HG02571 (cell line): Measurements from ENCODE around the gene CCR1.
"Not testable (repeated sequence)": the region's sequence is repeated elsewhere in the genome, so short reads cannot be mapped to it uniquely, and the experiment has no call there.

Experiments used
- ATAC-seq: cut with Tn5 transposase; IDR thresholded peaks from one replicate; pipeline ENCODE4 v1.9.1; 2021; ENCODE audit warnings: mild to moderate bottlenecking, moderate library complexity; ENCODE audit not compliant: unreplicated experiment

The CCR1 gene

DNA sequence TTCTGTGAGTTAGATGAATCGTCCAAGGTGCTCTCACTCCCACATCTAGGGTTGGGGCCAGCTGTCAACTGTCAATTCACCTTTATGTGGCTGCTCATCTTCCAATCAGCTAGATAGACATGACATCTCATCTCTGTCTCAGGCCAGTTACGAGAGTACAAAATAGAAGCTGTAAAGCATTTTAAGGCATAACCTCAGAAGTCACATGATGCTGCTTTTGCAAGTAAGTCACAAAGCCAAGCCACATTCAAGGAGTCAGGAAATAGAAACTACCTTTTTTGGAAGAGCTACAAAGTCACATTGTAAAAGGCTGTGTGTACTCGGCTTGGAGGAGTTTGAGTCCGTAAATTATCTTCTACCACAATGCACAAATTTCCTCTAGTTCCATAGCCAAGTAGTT, 5.1 kb upstream of the CCR1 start:
- ATAC-seq: no peak

DNA sequence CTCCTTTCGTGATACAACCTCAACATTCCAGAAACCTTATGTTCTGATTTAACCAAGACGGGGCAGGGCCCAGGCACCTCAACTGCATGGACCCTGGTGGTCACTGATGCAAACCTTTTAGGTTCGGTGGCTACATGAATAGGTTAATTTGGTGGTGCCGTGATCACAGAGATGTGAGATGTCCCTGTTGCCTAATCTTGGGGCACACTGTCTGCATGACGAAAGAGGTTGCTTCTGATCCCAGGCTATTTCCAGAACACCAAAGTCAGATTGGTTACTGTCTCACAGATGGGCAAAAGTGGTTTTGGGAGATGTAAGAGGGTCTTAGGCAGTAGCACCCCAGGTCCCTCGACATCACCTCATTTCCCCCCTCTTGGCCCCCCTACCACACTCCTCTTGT, 4.0 kb upstream of the CCR1 start:
- ATAC-seq: no peak

DNA sequence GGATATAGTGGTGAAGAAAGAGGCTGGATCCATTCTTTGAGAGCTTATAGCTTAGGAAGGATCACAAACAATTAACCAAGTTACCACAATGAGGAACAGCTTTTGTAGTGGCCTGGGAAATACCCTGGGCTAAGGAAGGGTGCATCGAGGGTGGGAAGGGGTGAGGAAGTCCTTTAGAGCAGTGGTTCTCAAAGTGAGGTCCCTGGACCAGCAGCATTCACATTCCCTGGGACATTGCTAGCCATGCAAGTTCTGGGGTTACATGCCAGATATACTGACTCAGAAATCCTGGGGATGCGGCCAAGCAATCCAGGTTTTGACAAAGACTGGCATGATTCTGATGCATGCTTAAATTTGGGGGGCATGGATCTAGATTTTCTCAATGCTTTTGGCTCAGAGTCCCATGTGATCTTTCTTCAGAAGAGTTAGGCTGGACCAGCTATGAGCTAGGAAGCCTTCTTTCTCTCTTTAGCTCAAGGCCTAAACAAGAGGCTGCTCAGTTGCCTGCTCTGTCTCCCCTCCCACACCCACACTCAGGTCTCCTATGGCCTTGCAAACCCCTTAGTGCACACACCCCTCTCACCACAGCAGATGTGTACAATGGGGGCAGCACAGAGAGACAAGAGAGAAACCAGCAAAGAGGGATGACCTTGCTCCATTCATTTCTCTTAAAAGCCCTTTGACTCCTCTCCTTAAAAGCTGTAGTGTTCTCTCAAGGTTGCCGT, 1.8 kb upstream of the CCR1 start:
- ATAC-seq: no peak

DNA sequence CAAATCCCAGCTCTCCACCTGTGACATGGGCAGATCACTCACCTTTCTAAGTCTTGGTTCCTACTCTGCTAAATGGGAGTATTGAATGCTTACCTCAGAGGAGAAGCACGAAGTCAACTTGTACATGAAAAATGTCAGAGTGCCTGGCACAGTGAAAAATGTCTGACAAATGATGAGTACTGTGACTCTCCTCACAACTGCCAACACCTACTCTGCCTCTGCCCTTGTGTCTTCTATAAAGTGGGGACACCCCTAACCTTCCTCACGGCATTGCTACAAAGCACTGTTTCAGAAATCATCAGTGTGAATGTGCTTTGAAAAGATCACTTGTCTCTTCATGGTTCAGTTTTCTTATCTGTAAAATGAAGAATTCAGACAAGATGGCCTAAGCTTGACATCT, 940 bp upstream of the CCR1 start:
- ATAC-seq: no peak

DNA sequence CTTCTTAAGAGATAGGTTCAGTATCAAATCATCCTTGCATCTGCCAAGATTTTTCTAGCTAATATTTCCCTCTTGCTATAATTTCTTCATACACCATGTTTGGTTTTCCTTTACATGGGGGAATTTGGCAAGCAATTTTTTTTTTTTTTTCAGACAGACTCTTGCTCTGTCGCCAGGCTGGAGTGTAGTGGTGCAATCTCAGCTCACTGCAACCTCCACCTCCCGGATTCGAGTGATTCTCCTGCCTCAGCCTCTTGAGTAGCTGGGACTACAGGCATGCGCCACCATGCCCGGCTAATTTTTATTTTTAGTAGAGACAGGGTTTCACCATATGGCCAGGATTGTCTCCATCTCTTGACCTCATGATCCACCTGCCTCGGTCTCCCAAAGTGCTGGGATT, 599 bp downstream of the CCR1 start:
- not testable (repeated sequence) for ATAC-seq

DNA sequence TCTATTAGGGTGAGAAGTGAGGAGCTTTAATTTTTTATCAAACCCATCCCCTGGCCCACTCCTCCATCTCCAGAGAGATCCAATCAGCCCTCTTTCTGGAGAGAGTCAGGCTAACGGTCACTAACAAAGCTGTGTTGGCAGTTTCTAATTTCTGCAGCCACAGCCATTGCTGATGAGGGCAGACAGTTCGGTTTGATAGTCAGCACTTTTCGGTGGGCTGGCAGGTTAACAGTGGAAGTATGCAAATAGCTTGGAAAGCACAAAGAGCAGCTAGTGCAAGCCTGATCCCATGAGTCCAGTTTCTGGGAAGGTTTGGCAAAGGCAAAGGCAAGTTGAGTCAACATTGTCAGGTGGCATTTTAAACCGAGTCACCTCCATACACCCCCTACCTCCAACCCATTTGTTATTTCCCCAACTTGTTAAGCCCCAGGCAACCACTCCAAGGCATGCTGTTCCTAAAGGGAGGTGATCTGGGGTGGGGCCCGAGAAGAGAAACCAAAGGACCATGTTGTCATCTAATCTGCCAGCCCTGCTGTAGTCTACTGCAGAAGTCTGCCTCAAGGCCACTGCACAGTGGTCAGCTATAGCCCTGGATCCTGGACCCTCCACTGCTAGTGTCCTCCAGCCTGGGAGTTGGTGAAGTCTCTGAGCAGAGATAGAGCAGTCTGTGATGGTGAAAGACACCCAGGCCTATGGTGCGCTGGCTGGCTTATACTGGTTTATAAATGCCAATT, 1.7 kb downstream of the CCR1 start:
- no peak for ATAC-seq

DNA sequence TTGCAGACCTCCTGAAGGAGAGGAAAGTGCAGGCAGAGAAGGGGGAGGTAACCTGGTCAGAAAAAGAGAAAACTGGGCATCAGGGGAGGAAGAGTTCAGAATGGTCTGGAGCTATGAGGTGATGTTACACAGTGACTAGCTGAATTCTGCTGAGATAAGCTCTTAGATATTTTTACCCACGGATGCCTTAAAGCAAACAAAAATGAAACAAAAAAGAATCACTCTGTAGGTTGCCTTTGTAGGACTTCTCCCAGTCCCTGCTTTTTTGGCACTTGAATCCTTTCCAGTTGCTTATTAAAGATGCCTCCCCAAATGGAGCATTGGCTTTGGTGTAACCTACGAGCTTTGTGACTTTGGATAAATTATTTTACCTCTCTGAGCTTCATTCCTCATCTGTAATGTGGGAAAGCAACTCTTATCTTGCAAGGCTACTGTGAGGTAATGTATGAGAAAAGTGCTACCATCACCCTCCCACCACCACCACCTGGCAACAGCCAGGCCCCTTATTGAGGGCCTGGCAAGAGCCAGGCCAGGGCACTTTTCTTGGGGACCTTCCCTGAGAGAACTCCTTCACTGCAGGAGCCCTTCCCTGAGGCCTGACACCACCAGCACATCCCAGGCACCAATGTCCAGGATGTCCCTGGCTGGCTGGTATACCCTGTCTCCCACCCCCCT, 2.7 kb downstream of the CCR1 start:
- no peak for ATAC-seq

DNA sequence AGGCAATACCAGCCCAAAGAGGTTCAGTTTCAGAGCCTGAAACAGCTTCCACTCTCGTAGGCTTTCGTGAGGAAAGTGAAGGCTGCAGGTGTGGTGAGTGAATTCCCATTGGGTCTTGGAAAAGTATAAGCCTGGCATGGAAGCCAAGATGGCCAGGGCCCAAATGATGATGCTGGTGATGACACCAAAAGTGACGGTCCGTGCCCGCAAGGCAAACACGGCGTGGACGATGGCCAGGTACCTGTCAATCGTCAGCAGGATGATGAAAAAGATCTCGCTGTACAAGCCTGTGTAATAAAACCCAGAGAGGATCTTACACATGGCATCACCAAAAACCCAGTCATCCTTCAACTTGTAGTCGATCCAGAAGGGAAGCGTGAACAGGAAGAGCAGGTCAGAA, 4.4 kb downstream of the CCR1 start:
- ATAC-seq: no peak

DNA sequence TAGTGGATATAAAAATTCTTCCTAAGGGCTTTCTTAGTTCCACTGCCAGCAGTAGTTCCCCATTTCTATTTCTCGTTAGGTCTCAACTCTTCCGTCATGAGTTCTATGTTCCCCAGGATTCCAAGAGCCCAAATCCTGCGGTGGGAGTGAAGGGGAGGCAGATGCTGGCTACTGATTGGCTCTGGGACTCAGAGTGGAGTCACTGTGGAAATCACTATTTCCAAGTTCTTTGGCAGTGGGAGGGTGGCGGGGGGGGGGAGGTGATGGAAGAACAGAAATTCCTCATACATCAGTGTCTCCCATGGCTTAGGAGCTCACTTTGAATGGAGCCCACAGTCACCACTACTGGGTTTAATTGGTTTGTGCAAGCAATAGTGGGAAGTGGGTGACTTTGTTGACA, 5.6 kb downstream of the CCR1 start:
- ATAC-seq: no peak

DNA sequence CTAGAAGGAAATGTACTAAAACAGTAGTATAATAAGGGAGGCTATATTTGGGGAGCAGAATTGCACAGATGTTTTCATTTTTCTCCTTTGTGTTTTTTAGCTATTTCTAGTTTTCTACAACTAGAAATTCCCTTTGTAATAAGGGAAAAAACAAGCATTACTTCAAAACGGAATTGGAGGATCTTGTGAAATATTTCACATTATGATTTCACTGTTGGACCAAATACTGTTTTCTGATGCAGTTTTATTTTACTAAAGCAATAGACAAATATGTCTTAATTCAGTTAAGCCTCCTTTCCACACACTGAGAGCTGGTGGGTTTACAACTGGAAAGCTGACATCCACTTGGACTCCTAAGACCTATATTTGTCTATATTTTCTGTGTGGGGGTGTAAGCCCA, 7.3 kb downstream of the CCR1 start:
- no peak for ATAC-seq

DNA sequence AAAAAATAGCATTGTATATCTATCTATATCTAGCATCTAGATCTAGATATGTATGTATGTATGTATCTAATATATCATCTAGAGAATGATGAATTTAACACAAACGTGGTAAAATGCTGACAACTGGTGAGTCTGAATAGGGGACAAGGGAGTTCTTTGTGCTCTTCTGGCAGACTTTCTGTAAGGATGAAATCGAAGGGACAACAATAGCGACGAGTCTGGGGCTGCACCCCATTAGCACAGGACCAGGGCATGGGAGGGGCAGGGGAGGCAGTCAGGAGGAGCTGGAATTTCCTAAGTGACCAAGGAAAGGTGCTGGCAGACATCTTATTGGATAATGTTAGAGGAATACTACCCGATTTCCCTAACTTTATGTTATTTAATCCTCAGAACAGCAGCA, 7.9 kb downstream of the CCR1 start:
- ATAC-seq: no peak

DNA sequence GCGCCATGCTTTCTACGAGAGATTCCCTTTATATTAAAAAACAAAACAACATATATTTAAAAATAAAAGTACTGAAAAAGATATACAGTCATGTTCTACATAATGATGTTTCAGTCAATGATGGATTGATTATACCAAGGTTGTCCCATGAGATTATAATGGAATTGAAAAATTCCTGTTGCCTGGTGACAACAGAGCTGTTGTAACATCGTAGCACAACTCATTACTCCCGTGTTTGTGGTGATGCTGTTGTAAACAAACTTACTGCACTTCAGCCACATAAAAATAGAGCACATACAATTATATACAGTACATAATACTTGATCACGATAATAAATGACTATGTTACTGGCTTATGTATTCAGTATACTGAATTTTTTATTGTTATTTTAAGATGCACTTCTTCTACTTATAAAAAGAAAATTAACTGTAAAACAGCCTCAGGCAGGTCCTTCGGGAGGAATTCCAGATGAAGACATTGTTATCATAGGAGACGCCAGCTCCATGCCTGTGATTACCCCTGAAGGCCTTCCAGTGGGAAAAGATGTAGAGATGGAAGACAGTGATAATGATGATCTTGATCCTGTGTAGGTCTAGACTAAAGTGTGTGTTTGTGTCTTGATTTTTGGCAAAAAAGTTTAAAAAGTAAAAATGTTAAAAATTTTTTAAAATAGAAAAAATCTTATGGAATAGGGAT, 11.7 kb downstream of the CCR1 start:
- ATAC-seq: no peak

DNA sequence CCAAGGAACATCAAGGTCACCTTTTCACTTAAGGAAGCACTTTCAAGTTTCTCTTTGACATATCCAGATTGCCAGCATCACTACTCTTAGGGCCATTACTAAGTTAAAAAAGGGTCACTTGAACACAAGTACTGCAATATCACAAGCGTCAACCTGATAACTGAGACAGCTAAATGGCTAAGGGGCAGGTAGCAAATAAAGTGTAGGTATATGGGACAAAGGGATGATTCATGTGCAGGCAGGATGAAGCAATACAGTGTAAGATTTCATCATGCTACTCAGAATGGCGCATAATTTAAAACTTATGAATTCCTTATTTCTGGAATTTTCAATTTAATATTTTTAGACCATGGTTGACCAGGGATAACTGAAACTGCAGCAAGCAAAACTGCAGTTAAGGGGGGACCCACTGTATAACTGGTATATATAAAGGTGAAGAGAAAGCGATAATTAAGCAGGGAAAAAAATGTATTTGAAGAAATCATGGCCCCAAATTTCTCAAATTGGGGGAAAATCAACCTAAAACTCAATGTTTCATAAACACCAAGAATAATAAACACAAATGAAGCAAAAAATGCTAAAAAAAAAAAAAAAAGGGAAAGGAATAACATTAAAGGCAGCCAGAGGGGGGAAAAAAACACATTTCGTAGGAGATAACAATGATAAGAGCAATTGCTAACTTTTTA, 13.1 kb downstream of the CCR1 start:
- no peak for ATAC-seq

DNA sequence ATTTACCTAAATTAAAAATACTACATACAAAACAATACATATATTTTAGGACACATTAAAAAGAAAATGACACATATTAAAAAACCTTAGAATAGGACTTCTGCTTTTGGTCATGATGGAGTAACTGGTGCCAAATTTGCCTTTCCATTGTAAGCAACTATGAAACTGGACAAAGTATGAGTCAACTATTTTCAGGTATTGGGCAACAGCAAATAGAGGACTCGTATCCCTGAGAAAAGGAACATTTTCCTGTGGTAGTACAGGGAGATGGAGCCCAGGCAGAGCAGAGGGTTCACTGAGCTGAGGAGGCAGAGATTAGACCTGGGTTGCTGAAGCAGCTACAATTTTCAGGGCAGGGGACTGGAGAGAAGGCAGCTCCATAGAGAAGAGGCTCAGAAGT, 14.7 kb downstream of the CCR1 start:
- ATAC-seq: no peak

DNA sequence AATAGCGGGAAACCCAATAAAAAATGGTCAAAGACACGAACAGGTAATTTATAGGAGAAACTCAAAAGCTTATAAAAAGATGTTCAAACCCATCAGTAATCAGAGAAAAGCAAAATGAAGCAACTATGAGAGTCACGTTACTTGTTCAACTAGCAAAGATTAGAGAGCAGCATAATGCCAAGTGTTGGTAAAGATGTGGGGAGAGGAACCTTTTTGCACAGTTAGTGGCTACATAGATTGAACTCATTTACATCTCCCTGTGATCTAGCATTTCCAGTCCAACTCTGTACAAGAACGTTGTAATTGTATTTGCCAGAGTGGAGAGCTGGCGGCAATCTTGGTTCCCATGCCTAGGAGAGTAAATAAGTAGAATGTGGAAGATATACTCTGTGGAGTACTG, 15.2 kb downstream of the CCR1 start:
- no peak for ATAC-seq

DNA sequence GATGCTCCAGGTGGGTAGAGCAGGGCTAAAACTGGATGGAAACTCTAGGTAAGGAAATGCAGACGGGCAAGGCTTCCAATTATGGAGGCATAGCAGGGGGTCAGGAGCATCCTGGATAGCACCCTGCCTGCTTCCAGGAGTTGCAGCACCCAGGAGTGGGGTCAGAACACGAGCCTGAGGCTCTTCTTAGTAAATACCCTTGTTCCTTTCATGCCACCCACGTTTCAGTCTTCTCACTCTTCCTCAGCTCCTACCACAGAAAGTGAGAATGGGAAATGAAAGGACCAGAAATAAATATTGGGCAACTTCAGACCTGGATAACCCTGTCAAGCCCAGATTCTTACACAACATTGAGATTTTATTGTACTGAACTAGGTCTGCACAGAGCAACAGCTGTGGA, 16.4 kb downstream of the CCR1 start:
- ATAC-seq: no peak

DNA sequence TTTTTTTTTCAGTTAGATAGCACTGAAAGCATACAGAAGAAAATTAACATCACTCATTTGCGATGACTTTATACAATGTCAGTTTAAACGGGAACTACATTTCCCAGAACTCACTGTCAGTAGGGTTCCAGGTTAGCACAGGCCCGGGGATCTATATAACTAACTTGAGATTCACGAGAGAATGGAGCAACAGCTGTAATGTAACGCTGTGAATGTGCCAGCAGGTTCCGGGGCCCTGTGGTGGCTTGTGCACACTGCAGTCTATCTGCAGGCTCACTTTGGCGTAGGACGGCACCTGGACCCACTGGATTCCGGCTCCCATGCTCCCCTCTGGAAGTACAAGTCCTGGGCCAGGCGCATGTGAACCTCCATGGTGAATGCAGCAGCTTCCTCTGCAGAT, 19.4 kb downstream of the CCR1 start:
- ATAC-seq: no peak

DNA sequence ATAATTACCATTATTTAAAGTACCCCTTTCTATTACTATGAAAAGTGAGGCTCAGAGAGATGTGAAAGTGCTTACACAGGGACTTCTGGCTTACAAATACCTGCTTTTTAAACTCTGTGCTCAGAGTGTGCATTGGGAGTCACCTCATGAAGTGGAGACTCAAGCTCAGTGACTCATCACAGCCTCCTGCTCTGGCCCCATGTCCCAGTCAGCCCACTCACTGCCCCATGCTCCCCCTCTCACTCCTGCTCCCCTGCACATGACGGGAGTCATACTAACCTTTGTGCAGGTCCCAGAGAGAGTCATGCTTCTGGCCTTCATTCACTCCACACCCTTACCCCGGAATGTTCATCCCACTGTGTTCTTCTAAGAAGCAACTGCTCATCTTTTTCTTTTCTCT, 20.2 kb downstream of the CCR1 start:
- no peak for ATAC-seq

DNA sequence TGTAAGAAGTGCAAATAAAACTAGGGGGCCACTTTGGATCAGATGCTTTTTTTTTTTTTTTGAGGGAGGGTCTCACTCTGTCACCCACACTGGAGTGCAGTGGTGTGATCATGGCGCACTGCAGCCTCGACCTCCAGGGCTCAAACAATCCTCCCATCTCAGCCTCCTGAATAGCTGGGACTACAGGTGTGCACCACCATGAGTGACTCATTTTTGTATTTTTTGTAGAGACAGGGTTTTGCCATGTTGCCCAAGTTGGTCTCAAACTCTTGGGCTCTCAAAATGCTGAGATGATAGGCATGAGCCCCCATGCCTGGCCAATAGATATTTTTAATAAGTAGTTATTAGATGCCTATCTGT, 20.8 kb downstream of the CCR1 start:
- ATAC-seq: no peak

DNA sequence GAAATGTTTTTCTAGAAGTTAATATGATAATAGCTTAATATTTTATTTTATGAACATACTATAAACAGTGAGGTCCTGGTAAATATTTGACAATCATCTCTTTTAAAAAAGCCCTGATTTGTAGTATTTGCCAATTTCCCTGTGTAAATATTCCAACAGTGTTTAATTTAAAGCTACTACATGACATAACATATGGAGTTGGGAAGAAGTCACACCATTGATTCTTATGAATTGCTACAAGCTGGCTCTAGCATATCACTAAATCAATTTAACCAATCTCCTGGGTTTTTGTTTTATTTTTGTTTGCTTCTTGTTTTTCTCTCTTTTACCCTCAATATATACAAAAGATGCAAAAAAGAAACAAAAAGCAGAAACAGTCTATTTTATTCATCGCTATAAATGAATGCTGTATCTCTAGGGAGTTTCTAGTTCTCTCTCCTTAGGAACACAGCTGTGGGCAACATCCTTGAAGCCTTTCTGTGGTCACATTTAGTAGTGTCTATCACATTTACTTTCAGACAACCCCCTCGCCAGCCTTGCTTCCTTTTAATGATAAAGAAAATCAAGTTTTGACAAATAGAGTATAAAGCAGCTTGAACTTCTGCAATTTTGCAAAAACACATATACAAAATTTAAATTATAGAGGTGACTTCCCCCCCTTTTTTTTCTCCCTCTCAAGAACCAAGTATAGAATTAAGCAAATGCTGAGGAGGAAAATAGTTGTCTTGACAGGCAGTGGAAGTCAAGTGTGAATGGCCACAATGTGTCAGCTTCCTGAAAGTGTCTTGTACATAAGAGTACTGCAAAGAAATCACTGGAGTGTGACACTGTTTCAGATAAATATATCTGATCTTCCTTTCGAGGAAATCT, 21.4 kb downstream of the CCR1 start:
- ATAC-seq: no peak
